ENCODE measurements around the gene STXBP6. TPM values are rescaled to one million over a fixed set of nuclear protein-coding genes. Genes with fewer than 3 reads are reported as not detected.

The STXBP6 gene
- total and polyA plus RNA-seq, 2 of the 13 experiments (the other 11 are each of a cell fraction or from before 2014, with no cell fraction given), result 35.3 to 42.8 TPM

- ChIA-PET CTCF (ENCODE audit: low intra/inter-chr PET ratio, low total read pairs) (no interaction called here), POLR2A (no interaction called here)
- Histone ChIP-seq H3K27ac (ENCODE audit: extremely low read length, insufficient read depth, low read length) (no peak overlapping the region), H3K4me1 (ENCODE audit: insufficient read depth, low read length) (no peaks in the 10 kb centered on the region), H3K36me3 (replicated peaks in 1 of 2; ENCODE audit: control insufficient read depth in 1 of 2, insufficient read depth in 2 of 2, low read length in 2 of 2) (no peaks in the 10 kb centered on the region), H3K4me2 (ENCODE audit: low read depth, low read length) (no peak overlapping the region), H3K27me3 (ENCODE audit: control insufficient read depth in 1 of 2, insufficient read depth in 2 of 2, low read length in 2 of 2) (no peaks in the 10 kb centered on the region), H3K9ac (ENCODE audit: insufficient read depth, low read depth, low read length) (no peak overlapping the region), H4K20me1 (ENCODE audit: insufficient read depth, low read length) (no peaks in the 10 kb centered on the region), H3K4me3 (replicated peaks in 1 of 3; ENCODE audit: insufficient read depth in 1 of 3, low read depth in 2 of 3, low read length in 3 of 3) (no peak overlapping the region), H3K79me2 (ENCODE audit: insufficient read depth, low read length) (no peaks in the 10 kb centered on the region), H2AFZ (ENCODE audit: low read length) (no peak overlapping the region), H3K9me3 (ENCODE audit: low read length) (no peaks in the 10 kb centered on the region)
- in situ Hi-C loops (cut with HindIII; ENCODE audit: extremely low pct_ligation_motif_present, low pct_unique_long_range_greater_than_20kb) (no loop called here), intact Hi-C loops (cut with micrococcal nuclease; ENCODE audit: unreplicated experiment) (no loop called here)
- TF ChIP-seq JUND (CRISPR knock-in tag; IDR thresholded peaks at IDR 0.05) (0 out of 2 replicates have a peak, but pooled peaks have one; percentile 8), REST (IDR thresholded peaks at IDR 0.05; ENCODE audit: borderline replicate concordance in 1 of 2, low read depth in 1 of 2, low read length in 2 of 2) (no peak), MED8 (CRISPR knock-in tag; IDR thresholded peaks at IDR 0.05; ENCODE audit: insufficient replicate concordance) (peak; percentile 18)
- ATAC-seq (no peak; the same call in 2 of the 3 replicates), FAIRE-seq (no peak), DNase-seq (ENCODE audit: low spot score) (no peak)
- 25% methylated on average over 9 of the region's 9 CpGs for WGBS (ENCODE audit: low lambda C conversion rate)
- no TSS peak for BruUV-seq (replicated peaks)
These were observed 44.4 kb upstream of the STXBP6 start for GRCh38 chr14:25094171-25094907.

Measured in HepG2 (cell line).